OCI-LY7 (cell line): ENCODE measurements around the gene JAZF1. TPM values are rescaled to one million over a fixed set of nuclear protein-coding genes. Genes with fewer than 3 reads are reported as not detected.

Experiments used
- BruUV-seq: library from RNA; stranded (reverse); fragments of 400-500 nt; replicated peaks from 2 replicates; lab custom pipeline; 2021; lab: Mats Ljungman, UMichigan
- CTCF ChIA-PET: fragments of 300-600 bp; sonication (Branson Sonifier 250); formaldehyde crosslinking; loops from one replicate; lab custom pipeline; 2022; ENCODE audit warnings: antibody characterized with exemption; ENCODE audit not compliant: unreplicated experiment; lab: Charles Lee
- POLR2A ChIA-PET: fragments of 300-600 bp; sonication (Branson Sonifier 250); formaldehyde crosslinking; loops from one replicate; lab custom pipeline; 2022; ENCODE audit warnings: antibody characterized with exemption; lab: Charles Lee
- DNase-seq: peaks from one replicate; pipeline ENCODE4 v3.0.0-alpha.2; 2015; ENCODE audit warnings: low spot score
- H2AFZ ChIP-seq: fragments of 200-600 bp; sonication (generic), shearing (Covaris generic); 2 replicates; pipeline ENCODE4 v1.6.1; 2014; ENCODE audit warnings: mild to moderate bottlenecking, antibody characterized with exemption, low read length, moderate library complexity
- H3K27ac ChIP-seq: fragments of 200-600 bp; sonication (generic); 2 replicates; pipeline ENCODE4 v1.5.1; 2014; ENCODE audit warnings: mixed run types, low read depth, mild to moderate bottlenecking, moderate library complexity, low read length, inconsistent platforms; ENCODE audit not compliant: poor library complexity, severe bottlenecking
- H3K36me3 ChIP-seq: fragments of 200-600 bp; sonication (generic); 2 replicates; pipeline ENCODE4 v1.6.1; 2014; ENCODE audit warnings: mild to moderate bottlenecking, antibody characterized with exemption, low read length, moderate library complexity, mixed read lengths; ENCODE audit not compliant: insufficient read depth
- H3K4me1 ChIP-seq: fragments of 200-600 bp; sonication (generic); 2 replicates; pipeline ENCODE4 v1.5.1; 2014; ENCODE audit warnings: mild to moderate bottlenecking, low read length; ENCODE audit not compliant: insufficient read depth, poor library complexity, severe bottlenecking
- H3K4me2 ChIP-seq: fragments of 200-600 bp; sonication (generic); 2 replicates; pipeline ENCODE4 v1.6.1; 2014; ENCODE audit warnings: mild to moderate bottlenecking, low read length
- H3K4me3 ChIP-seq: fragments of 200-600 bp; sonication (generic); 2 replicates; pipeline ENCODE4 v1.5.1; 2014; ENCODE audit warnings: mild to moderate bottlenecking, low read depth, low read length; ENCODE audit not compliant: poor library complexity, severe bottlenecking
- H3K79me2 ChIP-seq: fragments of 200-600 bp; sonication (generic); 2 replicates; pipeline ENCODE4 v1.6.1; 2016; ENCODE audit warnings: low read depth, mild to moderate bottlenecking, low read length, moderate library complexity, mixed read lengths; ENCODE audit not compliant: insufficient read depth
- H3K9me2 ChIP-seq: fragments of 200-600 bp; sonication (generic); 2 replicates; pipeline ENCODE4 v1.6.1; 2016; ENCODE audit warnings: mild to moderate bottlenecking, low read length, mixed read lengths; ENCODE audit not compliant: insufficient read depth
- H3K9me3 ChIP-seq: fragments of 200-600 bp; sonication (generic); 2 replicates; pipeline ENCODE4 v1.6.1; 2014; ENCODE audit warnings: mild to moderate bottlenecking, mixed run types, low read length, mixed read lengths
- H4K20me1 ChIP-seq: fragments of 200-600 bp; sonication (generic); 2 replicates; pipeline ENCODE4 v1.6.1; 2014; ENCODE audit warnings: mild to moderate bottlenecking, antibody characterized with exemption, low read length, moderate library complexity, mixed read lengths; ENCODE audit not compliant: insufficient read depth
- EZH2phosphoT487 ChIP-seq: fragments of 200-600 bp; sonication (generic); IDR thresholded peaks from 2 replicates; pipeline ENCODE4 v1.6.1; 2018; ENCODE audit warnings: low read depth, borderline replicate concordance, mild to moderate bottlenecking, mixed run types, antibody characterized with exemption, low read length, moderate library complexity, mixed read lengths
- intact Hi-C: fragments of 100-400 bp; cut with micrococcal nuclease; formaldehyde crosslinking; loops from one replicate; pipeline ENCODE4 v1.10.0; 2022; ENCODE audit not compliant: unreplicated experiment
- total RNA-seq, 2 experiments: library from RNA; depleted of rRNA in 1 of 2; stranded (reverse); fragments of >200 nt in 1 of 2; shearing (Covaris generic) in 1 of 2; gene quantifications; 2 replicates each; pipeline ENCODE4 v1.2.3, GENCODE V29; 2014 to 2022
- TF ChIP-seq, protein P1 (sequence below): fragments of 200-600 bp; sonication (generic); conservative IDR thresholded peaks from 2 replicates; pipeline ENCODE4 v1.5.1; 2014; ENCODE audit warnings: mild to moderate bottlenecking, antibody characterized with exemption, low read length, moderate library complexity, mixed read lengths

JAZF1 gene
- total RNA-seq, 2 experiments from 2014 or later = 6.3 to 25.0 TPM

DNA sequence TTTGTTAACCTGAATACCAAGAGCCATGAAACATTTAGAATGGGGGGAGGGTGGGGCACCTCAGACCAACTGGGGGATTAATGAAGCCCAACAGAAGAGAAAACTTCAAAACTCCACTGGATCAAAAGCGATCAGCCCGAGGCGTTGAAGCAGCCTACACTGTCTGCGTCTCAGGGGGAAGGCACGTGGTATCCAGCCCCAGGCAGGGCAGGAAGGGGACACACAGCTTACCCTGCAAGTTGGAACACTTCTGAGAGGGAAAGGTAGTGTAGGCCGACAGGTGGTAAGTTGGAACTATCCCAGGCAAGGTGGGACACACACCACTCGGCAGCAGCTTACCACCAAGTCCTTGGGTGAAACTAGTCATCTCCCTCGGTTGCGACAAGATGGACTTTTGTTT lies 337.7 kb downstream of the JAZF1 start:
- ChIA-PET CTCF (no interaction called here), POLR2A (interaction anchor here (0.6 kb wide), 1 partner anchor 9 kb away, joined by 5 read pairs; no protein-coding TSS in a partner anchor)

DNA sequence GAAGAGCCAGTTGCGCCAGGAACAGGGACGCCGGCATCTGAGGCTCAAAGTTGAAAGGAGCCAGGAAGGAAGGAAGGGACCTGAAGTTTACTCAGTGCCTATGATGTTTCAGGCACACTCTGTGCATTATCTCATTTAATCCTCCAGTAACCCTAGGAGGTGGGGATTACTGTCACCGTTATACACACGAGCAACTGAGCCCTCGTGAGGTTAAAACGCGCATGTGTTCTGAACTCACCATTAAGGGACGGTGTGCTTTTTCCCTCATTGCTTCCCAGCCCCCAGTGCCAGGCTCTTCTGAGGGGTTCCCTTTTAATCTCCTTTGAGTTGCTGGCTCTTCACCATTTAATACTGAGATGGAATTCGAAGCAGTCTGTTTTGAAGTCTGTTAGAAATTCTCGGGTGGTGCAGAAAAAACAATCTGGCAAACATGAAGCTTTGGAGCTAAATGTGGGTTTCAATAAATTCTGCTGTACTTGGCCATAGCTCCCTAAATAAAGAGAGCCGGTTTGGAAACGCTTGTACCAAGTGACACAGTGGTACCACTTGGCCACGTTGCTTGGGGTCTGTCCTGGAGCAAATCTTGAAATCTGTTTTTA lies 338.4 kb downstream of the JAZF1 start:
- Histone ChIP-seq H3K79me2 (no peaks in the 10 kb centered on the region), H4K20me1 (no peaks in the 10 kb centered on the region), H3K27ac (no peak overlapping the region), H3K36me3 (peaks cover 10% of the 10 kb centered on the region; the same call in 1 of the 2 replicates), H3K9me3 (no peaks in the 10 kb centered on the region), H3K4me1 (no peaks in the 10 kb centered on the region), H3K4me2 (no peak overlapping the region), H2AFZ (no peak overlapping the region), H3K4me3 (no peak overlapping the region), H3K9me2 (no peaks in the 10 kb centered on the region)
- CTCF ChIA-PET = no interaction called here
- intact Hi-C loops = no loop called here
- DNase-seq = no peak
- no TSS peak for BruUV-seq
- TF ChIP-seq, protein P1, sequence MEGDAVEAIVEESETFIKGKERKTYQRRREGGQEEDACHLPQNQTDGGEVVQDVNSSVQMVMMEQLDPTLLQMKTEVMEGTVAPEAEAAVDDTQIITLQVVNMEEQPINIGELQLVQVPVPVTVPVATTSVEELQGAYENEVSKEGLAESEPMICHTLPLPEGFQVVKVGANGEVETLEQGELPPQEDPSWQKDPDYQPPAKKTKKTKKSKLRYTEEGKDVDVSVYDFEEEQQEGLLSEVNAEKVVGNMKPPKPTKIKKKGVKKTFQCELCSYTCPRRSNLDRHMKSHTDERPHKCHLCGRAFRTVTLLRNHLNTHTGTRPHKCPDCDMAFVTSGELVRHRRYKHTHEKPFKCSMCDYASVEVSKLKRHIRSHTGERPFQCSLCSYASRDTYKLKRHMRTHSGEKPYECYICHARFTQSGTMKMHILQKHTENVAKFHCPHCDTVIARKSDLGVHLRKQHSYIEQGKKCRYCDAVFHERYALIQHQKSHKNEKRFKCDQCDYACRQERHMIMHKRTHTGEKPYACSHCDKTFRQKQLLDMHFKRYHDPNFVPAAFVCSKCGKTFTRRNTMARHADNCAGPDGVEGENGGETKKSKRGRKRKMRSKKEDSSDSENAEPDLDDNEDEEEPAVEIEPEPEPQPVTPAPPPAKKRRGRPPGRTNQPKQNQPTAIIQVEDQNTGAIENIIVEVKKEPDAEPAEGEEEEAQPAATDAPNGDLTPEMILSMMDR = no peak
- TF ChIP-seq EZH2phosphoT487 = no peak
- POLR2A ChIA-PET = interaction anchor here (0.5 to 0.6 kb wide), 2 partner anchors 10 to 376 kb away, joined by 4 to 5 read pairs; no protein-coding TSS in a partner anchor

More for the DNA sequence above, 337.7 kb downstream of the JAZF1 start:
- Histone ChIP-seq H3K9me3 (no peaks in the 10 kb centered on the region), H3K4me2 (no peak overlapping the region), H3K4me1 (no peaks in the 10 kb centered on the region), H3K79me2 (no peaks in the 10 kb centered on the region), H3K9me2 (no peaks in the 10 kb centered on the region), H3K36me3 (peaks cover 10% of the 10 kb centered on the region; the same call in 1 of the 2 replicates), H3K4me3 (no peak overlapping the region), H3K27ac (no peak overlapping the region), H2AFZ (no peak overlapping the region), H4K20me1 (no peaks in the 10 kb centered on the region)
- intact Hi-C loops = no loop called here
- TF ChIP-seq, protein P1 = no peak
- TF ChIP-seq EZH2phosphoT487 = no peak
- BruUV-seq = no TSS peak
- DNase-seq = no peak

DNA sequence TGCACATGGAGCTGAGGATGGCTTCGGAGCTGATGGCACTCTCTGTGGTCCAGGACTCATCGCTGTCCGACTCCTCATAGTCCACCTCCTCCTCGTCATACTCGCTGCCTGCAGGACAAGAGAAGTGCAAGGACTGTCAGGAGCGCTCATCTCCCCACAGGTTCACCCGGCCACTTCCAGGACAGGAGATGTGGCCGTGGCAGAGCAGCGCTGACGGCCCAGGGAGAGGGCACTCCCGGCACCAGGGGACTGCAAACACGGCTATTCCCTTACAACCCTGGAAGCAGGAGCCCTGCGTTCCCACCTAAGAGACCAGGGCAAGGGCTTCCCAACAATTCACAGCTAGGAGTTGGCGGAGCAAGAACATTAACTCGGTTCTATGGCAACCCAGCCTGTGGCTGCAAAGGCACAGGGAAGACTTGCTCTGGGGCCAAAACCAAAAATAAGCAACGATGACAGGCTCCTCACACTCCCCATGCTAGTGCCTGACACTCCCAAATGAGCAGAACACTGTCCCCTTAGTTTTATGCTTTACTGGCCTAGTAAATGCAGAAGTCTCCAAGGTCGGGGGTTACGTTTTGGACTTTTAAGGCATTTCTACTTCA lies 339.7 kb downstream of the JAZF1 start:
- intact Hi-C loops = no loop called here
- H3K9me2 ChIP-seq = no peaks in the 10 kb centered on the region
- no peak for TF ChIP-seq EZH2phosphoT487
- TF ChIP-seq, protein P1 = no peak
- DNase-seq = no peak
- no peak overlapping the region for H3K4me2 ChIP-seq
- no peak overlapping the region for H2AFZ ChIP-seq
- no TSS peak for BruUV-seq
- no peaks in the 10 kb centered on the region for H3K9me3 ChIP-seq
- POLR2A ChIA-PET = no interaction called here
- no peak overlapping the region for H3K27ac ChIP-seq
- H3K36me3 ChIP-seq = peaks cover 20% of the 10 kb centered on the region; the same call in 1 of the 2 replicates
- no peaks in the 10 kb centered on the region for H4K20me1 ChIP-seq
- H3K4me1 ChIP-seq = no peaks in the 10 kb centered on the region
- H3K79me2 ChIP-seq = no peaks in the 10 kb centered on the region
- H3K4me3 ChIP-seq = no peak overlapping the region
- CTCF ChIA-PET = no interaction called here
